ENCODE results near the gene U2AF1L4.
"Not testable (repeated sequence)": the region's sequence is repeated elsewhere in the genome, so short reads cannot be mapped to it uniquely, and the experiment has no call there.

Gene U2AF1L4

GRCh38 chr19:35725216-35725861 lies 19.9 kb downstream of the U2AF1L4 start:
- DNase-seq (ENCODE audit: low read depth): no peak

- DNase-seq (ENCODE audit: low read depth): no peak
Measured at GRCh38 chr19:35724560-35724959, 20.7 kb downstream of the U2AF1L4 start.

GRCh38 chr19:35724132-35724531 lies 21.1 kb downstream of the U2AF1L4 start:
- not testable (repeated sequence) for DNase-seq (ENCODE audit: low read depth)

- DNase-seq (ENCODE audit: low read depth): no peak
Measured at GRCh38 chr19:35723671-35724070, 21.5 kb downstream of the U2AF1L4 start.

GRCh38 chr19:35722897-35723296 lies 22.3 kb downstream of the U2AF1L4 start:
- DNase-seq (ENCODE audit: low read depth): no peak

GRCh38 chr19:35722461-35722860 lies 22.8 kb downstream of the U2AF1L4 start:
- DNase-seq (ENCODE audit: low read depth): no peak

- DNase-seq (ENCODE audit: low read depth): no peak
Measured at GRCh38 chr19:35721374-35721773, 23.8 kb downstream of the U2AF1L4 start.

GRCh38 chr19:35720648-35721047 lies 24.6 kb downstream of the U2AF1L4 start:
- no peak for DNase-seq (ENCODE audit: low read depth)

GRCh38 chr19:35720163-35720524 lies 25.1 kb downstream of the U2AF1L4 start:
- DNase-seq (ENCODE audit: low read depth): no peak

GRCh38 chr19:35719402-35720162 lies 25.6 kb downstream of the U2AF1L4 start:
- no peak for DNase-seq (ENCODE audit: low read depth)

- peak; percentile 36 for DNase-seq (ENCODE audit: low read depth)
Measured at GRCh38 chr19:35718345-35719041, 26.7 kb downstream of the U2AF1L4 start.

- no peak for DNase-seq (ENCODE audit: low read depth)
Measured at GRCh38 chr19:35717665-35718344, 27.4 kb downstream of the U2AF1L4 start, which contains the start of gene KMT2B. KMT2B (plus strand) TSS chr19:35718003; CDS start chr19:35718019, 16 bp downstream.

- DNase-seq (ENCODE audit: low read depth): peak; percentile 93
Measured at GRCh38 chr19:35716801-35717664, 28.2 kb downstream of the U2AF1L4 start.

- no peak for DNase-seq (ENCODE audit: low read depth)
Measured at GRCh38 chr19:35715981-35716800, 29.0 kb downstream of the U2AF1L4 start.

GRCh38 chr19:35715355-35715809 lies 29.8 kb downstream of the U2AF1L4 start:
- no peak for DNase-seq (ENCODE audit: low read depth)

GRCh38 chr19:35714601-35715354 lies 30.4 kb downstream of the U2AF1L4 start:
- no peak for DNase-seq (ENCODE audit: low read depth)

- no peak for DNase-seq (ENCODE audit: low read depth)
Measured at GRCh38 chr19:35713904-35714495, 31.2 kb downstream of the U2AF1L4 start.

GRCh38 chr19:35713506-35713850 lies 31.7 kb downstream of the U2AF1L4 start:
- no peak for DNase-seq (ENCODE audit: low read depth)

Measured in activated T-cell treated with anti-CD3 and anti-CD28 coated beads for 1 hour (primary cell).